Stimulated activated CD4-positive, alpha-beta T cell treated with anti-CD3 and anti-CD28 coated beads, Interleukin-2, amount 100 ng/mL, for 24 hours (primary cell): ENCODE measurements around the gene SERF1A.
"Not testable (repeated sequence)": the region's sequence is repeated elsewhere in the genome, so short reads cannot be mapped to it uniquely, and the experiment has no call there.

Source experiments
- DNase-seq, 2 donors: peaks; one replicate each; pipeline ENCODE4 v3.0.0-alpha.2; 2020

Gene SERF1A

GRCh38 chr5:70900533-70901271 lies at the start of gene SERF1A:
Gene SERF1A (plus strand): TSS chr5:70900669. CDS start chr5:70900870, 201 bp downstream.
- not testable (repeated sequence) for DNase-seq

- DNase-seq = not testable (repeated sequence)
Observed at GRCh38 chr5:70866778-70867177, 33.7 kb upstream of the SERF1A start.

- DNase-seq = not testable (repeated sequence)
Observed at GRCh38 chr5:70870626-70871025, 29.8 kb upstream of the SERF1A start.

- not testable (repeated sequence) for DNase-seq
Observed at GRCh38 chr5:70896076-70896475, 4.4 kb upstream of the SERF1A start.

GRCh38 chr5:70901272-70901571 lies 753 bp downstream of the SERF1A start:
- DNase-seq = not testable (repeated sequence)

- DNase-seq = not testable (repeated sequence)
Observed at GRCh38 chr5:70906624-70907023, 6.2 kb downstream of the SERF1A start.

- DNase-seq = not testable (repeated sequence)
Observed at GRCh38 chr5:70916829-70917228, 16.4 kb downstream of the SERF1A start.

- DNase-seq = not testable (repeated sequence)
Observed at GRCh38 chr5:70925211-70925562, 24.7 kb downstream of the SERF1A start.

- DNase-seq = not testable (repeated sequence)
Observed at GRCh38 chr5:70931709-70932368, 31.4 kb downstream of the SERF1A start.

- not testable (repeated sequence) for DNase-seq
Observed at GRCh38 chr5:70932560-70932959, 32.1 kb downstream of the SERF1A start.

- not testable (repeated sequence) for DNase-seq
Observed at GRCh38 chr5:70953068-70953467, 52.6 kb downstream of the SERF1A start.
